Spleen (tissue), 7 donors: ENCODE measurements around the gene SREBF1.

Experiments used
- CTCF ChIP-seq, 11 experiments: fragments of 200-600 bp in 7 of 11; fragments of 450-650 bp in 4 of 11; sonication (generic) in 4 of 11; IDR thresholded peaks in 8 of 11; conservative IDR thresholded peaks in 3 of 11; 1 replicate in 7 of 11; 2 replicates in 4 of 11; pipeline versions ENCODE4 v1.4.0 to v1.8.0; 2016 to 2021; ENCODE audit warnings: antibody characterized with exemption in 11 of 11, inconsistent platforms in 4 of 11, mild to moderate bottlenecking in 1 of 11
- POLR2AphosphoS5 ChIP-seq, 3 donors: sonication (generic); formaldehyde crosslinking; IDR thresholded peaks; one replicate each; pipeline ENCODE4 v1.5.1; 2017; ENCODE audit warnings: antibody characterized with exemption in 3 of 3
- donor health status: DM: no; HTN: no; CAD: no; lungs with moderate emphysema.
- donor health status: DM: no; HTN: no; CAD: no.
- donor health status: DM: no; HTN: no; CAD: no.

GRCh38 chr17:17807440-17807839 lies 29.3 kb downstream of the SREBF1 start:
- no peak for TF ChIP-seq CTCF (IDR thresholded peaks at IDR 0.05 in 8 of 11, conservative IDR thresholded peaks at IDR 0.05 in 3 of 11)
- peak in 1 of 3 donors; percentile 51 for TF ChIP-seq POLR2AphosphoS5 (IDR thresholded peaks at IDR 0.05)
